HG03571 (cell line): ENCODE measurements around the gene GPC3.
"Not testable (repeated sequence)": the region's sequence is repeated elsewhere in the genome, so short reads cannot be mapped to it uniquely, and the experiment has no call there.

ENCODE experiments used
- ATAC-seq: cut with Tn5 transposase; IDR thresholded peaks from one replicate; pipeline ENCODE4 v1.9.1; 2021; ENCODE audit not compliant: unreplicated experiment

Gene GPC3

DNA sequence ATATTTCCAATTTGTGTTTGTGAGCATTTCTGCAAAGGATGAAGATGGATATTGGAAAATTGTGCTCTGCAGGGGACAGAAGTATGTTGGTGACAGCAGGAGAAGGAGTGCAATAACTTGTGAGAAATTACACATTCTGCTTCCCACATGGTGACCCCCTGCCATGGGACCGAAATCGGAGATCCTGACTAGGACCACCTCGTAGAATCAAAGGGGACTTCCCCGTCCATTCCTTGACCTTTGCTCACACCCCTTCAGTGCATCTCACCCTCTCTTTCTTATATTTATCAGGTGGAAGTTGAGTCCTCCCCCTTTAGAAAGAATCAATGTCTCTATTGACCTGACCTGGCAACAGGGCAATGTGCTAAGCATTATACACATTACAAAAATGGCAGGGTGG is 451.2 kb downstream of the GPC3 start:
- ATAC-seq, result no peak

DNA sequence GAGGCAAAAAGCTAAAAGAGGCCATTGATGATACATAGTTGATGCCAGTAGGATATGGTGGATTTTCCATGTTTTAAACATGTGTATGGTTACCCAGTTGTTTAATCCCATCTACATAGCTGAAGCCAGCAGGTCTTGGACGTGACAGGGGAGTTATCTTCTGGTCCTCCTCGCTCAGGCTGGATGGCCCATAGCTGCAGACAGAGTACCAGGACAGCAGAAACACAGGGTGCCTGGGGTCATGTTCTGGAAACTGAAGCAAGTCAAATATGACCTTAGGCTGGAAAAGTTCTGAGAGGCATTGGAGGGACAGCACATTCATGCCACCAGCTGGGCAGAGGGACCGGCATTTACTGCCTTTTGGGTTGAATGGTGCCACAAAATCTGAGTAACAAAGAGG is 452.1 kb downstream of the GPC3 start:
- ATAC-seq, result no peak

- ATAC-seq, result no peak
Measured at GRCh38 chrX:133530960-133531359, 454.4 kb downstream of the GPC3 start.

GRCh38 chrX:133529578-133529977 is 455.8 kb downstream of the GPC3 start:
- ATAC-seq, result no peak

- ATAC-seq, result no peak
Measured at GRCh38 chrX:133527825-133528224, 457.6 kb downstream of the GPC3 start.

DNA sequence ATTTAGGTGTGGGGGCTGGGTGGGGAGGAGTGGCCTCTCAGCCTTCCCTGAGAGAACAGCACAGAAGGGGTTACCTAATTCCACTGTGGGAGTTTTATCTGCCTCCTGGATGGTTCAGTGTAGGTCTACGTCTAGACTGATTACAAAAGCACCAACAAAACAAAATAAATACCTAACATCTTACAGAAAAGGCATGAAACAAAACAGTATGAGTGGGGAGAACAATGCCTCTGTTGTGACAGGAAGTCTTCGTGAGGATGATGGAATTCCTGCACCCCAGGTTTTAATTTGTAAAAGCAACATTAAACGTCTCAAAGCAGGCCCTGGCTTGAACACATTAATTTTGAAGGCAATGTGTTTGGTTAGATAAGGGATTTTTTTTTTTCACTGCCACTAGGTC is 458.0 kb downstream of the GPC3 start:
- ATAC-seq, result no peak

- ATAC-seq, result not testable (repeated sequence)
Measured at GRCh38 chrX:133526773-133527172, 458.6 kb downstream of the GPC3 start.

DNA sequence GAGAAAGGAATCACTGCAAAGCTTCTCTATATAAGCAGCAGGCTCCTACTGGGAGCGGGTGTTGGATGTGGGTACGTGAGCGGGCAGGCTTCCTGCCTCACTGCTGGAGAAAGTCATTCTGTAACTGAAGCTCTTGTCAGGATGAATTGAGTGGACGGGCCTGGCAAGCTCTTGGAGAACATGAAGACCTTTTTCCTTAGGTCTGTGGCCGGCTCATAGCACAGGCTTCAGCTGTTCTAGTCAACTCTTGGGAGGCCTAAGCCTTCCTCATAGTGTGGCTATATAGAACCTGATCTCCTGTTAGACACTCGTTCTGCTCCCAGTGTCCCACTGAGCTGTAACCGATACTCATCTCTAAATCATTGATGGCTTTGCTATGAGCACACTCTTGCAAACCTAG is 461.9 kb downstream of the GPC3 start:
- no peak for ATAC-seq

DNA sequence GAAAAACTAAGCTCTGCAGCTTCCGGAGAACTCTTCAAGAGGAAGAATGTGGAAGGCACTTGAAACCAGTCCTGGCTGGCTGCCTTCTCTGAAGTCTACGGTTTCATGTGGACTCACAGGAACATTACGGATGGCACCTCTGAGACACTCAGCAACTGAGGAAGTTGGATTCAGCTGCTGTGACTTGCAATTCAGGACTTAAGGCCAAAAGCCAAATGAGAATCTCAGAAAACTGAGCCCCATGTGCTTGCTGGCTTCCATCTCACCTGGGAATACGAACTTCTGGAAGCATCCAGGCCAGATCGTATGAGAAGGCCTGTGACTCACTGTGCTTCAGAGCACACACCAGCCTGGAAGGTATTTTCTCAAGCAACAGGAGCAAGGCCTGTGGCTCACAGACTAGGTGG is 462.3 kb downstream of the GPC3 start:
- ATAC-seq, result no peak

- ATAC-seq, result no peak
Measured at GRCh38 chrX:133516686-133517085, 468.7 kb downstream of the GPC3 start.

DNA sequence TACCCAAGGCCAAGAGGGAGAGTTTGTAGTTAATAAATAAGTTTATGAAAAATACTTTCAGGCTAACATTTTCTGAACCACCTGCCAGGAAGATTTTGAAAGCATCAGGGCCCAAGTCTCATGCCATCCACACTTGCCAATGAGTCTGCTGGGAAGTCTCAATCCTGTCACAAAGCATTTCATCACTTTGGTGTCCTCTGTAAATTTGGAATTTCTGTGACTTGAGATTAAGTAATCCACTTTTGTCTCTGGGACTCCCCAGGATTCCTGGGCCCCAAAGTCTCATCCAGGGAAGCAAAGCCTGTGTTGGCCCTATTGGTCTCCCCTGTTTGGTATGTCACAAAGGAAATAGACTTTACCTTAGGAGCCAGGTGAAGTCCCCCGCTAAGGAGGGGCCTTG is 470.9 kb downstream of the GPC3 start:
- ATAC-seq, result no peak

DNA sequence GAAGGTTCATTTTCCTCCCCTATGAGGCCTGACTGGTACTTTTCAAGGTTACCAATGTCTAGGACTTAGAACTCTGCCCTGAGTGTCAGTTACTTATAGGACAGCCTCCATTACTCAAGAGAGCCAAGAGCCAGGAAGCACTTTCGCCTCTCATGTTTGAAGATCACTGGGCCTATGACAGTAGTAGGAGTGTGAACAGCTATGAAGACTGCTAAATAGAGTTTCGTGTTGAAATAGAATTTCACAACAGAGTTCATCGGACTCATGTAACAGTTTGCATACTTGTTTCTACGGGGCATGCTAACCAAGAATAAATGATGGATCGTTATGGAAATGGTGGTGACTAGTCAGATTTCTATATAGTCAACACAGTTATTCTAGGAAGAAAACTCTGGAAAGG is 472.3 kb downstream of the GPC3 start:
- ATAC-seq, result no peak

DNA sequence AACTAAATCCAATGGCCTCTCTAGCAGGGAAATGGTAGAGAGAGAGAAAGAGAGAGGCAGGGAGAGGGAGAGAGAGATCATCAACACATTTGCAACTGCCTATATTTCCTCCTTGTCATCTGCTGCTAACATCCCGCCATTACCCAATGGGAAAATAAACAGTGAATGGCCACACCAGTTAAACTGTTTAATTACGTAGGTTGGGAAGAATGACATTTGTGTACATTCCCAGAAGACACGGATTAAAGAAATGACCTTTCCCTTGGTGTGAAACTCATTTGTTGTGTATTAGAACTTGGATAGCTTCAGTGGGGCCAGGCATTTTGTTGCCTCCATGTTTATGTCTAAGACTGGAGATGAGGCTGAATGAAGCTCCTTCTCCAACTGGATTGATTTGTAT is 474.4 kb downstream of the GPC3 start:
- no peak for ATAC-seq

- ATAC-seq, result no peak
Measured at GRCh38 chrX:133497356-133497755, 488.0 kb downstream of the GPC3 start.

GRCh38 chrX:133495464-133496391 is 489.7 kb downstream of the GPC3 start:
- no peak for ATAC-seq

DNA sequence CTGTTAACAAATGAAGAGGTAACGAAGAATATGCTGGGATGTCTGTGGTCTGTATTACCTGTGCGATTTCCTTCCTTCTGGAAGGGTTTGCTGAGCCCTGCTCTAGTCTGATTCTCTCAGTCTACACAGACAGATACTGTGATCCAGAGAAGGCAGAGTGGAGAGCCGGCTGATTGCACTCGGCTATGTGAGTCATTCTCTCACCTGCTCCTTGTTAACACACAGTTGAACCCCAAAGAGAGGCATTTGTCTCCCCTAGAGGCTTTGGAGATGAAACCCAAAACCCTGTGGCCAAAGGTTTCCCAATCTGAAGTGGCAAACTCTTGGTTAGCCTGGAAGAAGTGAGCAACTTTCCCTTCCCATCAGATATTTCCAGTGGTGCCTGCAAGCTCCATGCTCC is 492.0 kb downstream of the GPC3 start:
- no peak for ATAC-seq

GRCh38 chrX:133490955-133491354 is 494.4 kb downstream of the GPC3 start:
- no peak for ATAC-seq
